Measurements from ENCODE around the gene KRTAP9-2.
"Not testable (repeated sequence)": the region's sequence is repeated elsewhere in the genome, so short reads cannot be mapped to it uniquely, and the experiment has no call there.

The KRTAP9-2 gene

DNA sequence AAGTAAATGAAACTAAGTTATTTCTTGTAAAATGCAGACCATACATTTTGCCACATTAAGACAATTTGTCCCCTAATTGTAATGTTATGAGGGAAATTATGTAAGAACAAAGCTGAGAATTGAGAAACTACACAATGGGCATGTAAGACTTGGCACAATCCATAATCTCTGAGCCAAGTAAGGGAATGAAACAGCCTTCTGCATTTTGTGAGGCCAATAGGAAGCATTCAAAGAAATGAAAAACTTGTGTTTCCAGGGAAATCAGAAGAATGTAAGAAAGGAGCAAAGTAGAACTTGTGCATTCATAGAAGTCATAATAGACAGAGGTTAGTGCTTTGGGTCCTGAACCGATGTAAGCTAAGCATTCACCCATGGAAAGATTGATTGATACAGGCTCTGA lies 24.8 kb downstream of the KRTAP9-2 start:
- no peaks in the 10 kb centered on the region for H3K36me3 ChIP-seq (ENCODE audit: insufficient read depth, low read length)
- no peaks in the 10 kb centered on the region for H3K27me3 ChIP-seq (ENCODE audit: insufficient read depth, low read length)
- H3K9me3 ChIP-seq (ENCODE audit: low read length) = no peaks in the 10 kb centered on the region
- no peaks in the 10 kb centered on the region for H3K4me1 ChIP-seq (ENCODE audit: insufficient read depth, low read length)
- no peak overlapping the region for H3K4me3 ChIP-seq (ENCODE audit: low read length)
- no peak overlapping the region for H2AFZ ChIP-seq (ENCODE audit: low read depth, low read length)

DNA sequence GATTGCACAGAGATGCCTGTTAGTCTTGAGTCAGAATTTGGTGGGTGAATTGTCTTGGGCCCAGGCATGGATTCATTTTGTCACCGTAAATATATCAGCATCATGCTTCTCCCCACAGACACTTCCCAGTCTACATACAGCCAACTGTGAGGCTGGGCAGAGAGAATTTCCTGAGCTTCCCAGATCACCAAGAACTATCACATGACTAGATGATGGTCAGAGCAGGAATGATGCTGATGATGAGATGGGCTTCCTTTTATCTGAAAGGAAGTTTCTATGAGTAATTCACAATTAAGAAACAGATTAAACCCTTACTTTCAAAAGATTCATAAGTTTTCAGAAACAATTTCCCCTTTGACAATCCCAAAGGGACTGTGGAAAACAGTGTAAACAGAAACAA lies 28.4 kb downstream of the KRTAP9-2 start:
- Histone ChIP-seq H3K9me3 (ENCODE audit: low read length) (no peaks in the 10 kb centered on the region), H2AFZ (ENCODE audit: low read depth, low read length) (no peak overlapping the region), H3K36me3 (ENCODE audit: insufficient read depth, low read length) (no peaks in the 10 kb centered on the region), H3K4me1 (ENCODE audit: insufficient read depth, low read length) (no peaks in the 10 kb centered on the region), H3K27me3 (ENCODE audit: insufficient read depth, low read length) (no peaks in the 10 kb centered on the region), H3K4me3 (ENCODE audit: low read length) (no peak overlapping the region)

DNA sequence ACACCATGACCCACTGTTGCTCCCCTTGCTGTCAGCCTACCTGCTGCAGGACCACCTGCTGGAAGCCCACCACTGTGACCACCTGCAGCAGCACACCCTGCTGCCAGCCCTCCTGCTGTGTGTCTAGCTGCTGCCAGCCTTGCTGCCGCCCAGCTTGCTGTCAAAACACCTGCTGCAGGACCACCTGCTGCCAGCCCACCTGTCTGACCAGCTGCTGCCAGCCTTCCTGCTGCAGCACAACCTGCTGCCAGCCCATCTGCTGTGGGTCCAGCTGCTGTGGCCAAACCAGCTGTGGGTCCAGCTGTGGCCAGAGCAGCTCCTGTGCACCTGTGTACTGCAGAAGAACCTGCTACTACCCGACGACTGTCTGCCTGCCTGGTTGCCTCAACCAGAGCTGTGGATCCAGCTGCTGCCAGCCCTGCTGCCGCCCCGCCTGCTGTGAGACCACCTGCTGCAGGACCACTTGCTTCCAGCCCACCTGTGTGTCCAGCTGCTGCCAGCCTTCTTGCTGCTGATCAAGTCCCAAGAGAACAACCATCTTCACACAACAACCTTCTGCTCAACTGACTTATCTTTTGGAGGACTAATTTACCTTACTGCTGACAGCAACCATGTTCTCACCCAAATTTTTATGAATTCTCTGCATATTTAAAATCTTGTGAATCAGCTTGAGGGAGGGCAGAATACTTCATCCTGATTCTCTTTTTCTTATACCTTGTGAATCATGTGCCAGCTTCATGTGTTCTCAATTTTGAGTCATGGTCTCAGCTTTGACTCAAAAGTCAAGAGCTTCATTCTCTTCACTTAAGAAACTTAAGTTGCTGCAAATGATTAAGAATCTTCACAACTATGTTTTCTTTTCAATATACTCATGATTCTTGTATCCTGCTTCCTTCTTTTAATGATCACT lies 29.2 kb downstream of the KRTAP9-2 start, which contains the start of gene KRTAP9-9:
Gene KRTAP9-9 (plus strand): TSS at position 4 of the 910 bp plus-strand sequence.
- H2AFZ ChIP-seq (ENCODE audit: low read depth, low read length); H3K27me3 ChIP-seq (ENCODE audit: insufficient read depth, low read length); H3K36me3 ChIP-seq (ENCODE audit: insufficient read depth, low read length); H3K9me3 ChIP-seq (ENCODE audit: low read length); H3K4me3 ChIP-seq (ENCODE audit: low read length); H3K4me1 ChIP-seq (ENCODE audit: insufficient read depth, low read length): not testable (repeated sequence)

DNA sequence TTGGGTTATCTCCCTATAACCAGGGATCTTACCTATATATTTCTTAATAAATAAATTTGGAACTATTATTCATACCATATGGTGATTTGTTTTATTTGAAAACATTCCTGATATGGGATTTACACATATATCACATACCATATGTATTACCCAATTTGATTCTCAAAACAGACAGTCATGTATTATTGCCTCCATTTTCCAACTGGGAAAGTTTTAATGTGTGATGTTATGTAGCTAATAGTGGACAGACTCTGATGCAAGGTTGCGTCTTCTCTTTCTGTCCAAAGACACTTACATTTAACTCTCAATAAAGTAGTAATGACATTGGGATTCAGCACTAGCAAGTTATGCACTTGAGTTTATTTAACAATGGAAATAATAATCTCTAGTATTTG lies 29.8 kb downstream of the KRTAP9-2 start:
- H3K9me3 ChIP-seq (ENCODE audit: low read length) = no peaks in the 10 kb centered on the region
- no peaks in the 10 kb centered on the region for H3K4me1 ChIP-seq (ENCODE audit: insufficient read depth, low read length)
- no peak overlapping the region for H3K4me3 ChIP-seq (ENCODE audit: low read length)
- H2AFZ ChIP-seq (ENCODE audit: low read depth, low read length) = no peak overlapping the region
- no peaks in the 10 kb centered on the region for H3K27me3 ChIP-seq (ENCODE audit: insufficient read depth, low read length)
- H3K36me3 ChIP-seq (ENCODE audit: insufficient read depth, low read length) = no peaks in the 10 kb centered on the region

DNA sequence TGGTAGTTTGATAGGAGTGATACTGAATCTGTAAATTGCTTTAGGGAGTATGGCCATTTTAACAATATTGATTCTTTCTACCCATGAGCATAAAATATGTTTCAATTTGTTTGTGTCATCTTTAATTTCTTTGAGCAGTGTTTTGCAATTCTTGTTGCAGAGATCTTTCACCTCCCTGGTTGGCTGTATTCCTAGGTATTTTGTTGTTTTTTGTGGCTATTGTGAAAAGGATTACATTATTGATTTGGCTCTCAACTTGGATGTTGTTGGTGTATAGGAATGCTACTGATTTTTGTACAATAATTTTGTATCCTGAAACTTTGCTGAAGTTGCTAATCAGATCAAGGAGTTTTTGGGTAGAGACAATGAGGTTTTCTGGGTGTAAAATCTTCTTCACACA lies 32.0 kb downstream of the KRTAP9-2 start:
- H3K27me3 ChIP-seq (ENCODE audit: insufficient read depth, low read length) = no peaks in the 10 kb centered on the region
- no peak overlapping the region for H2AFZ ChIP-seq (ENCODE audit: low read depth, low read length)
- H3K9me3 ChIP-seq (ENCODE audit: low read length) = no peaks in the 10 kb centered on the region
- H3K4me3 ChIP-seq (ENCODE audit: low read length) = no peak overlapping the region
- H3K4me1 ChIP-seq (ENCODE audit: insufficient read depth, low read length) = no peaks in the 10 kb centered on the region
- no peaks in the 10 kb centered on the region for H3K36me3 ChIP-seq (ENCODE audit: insufficient read depth, low read length)

DNA sequence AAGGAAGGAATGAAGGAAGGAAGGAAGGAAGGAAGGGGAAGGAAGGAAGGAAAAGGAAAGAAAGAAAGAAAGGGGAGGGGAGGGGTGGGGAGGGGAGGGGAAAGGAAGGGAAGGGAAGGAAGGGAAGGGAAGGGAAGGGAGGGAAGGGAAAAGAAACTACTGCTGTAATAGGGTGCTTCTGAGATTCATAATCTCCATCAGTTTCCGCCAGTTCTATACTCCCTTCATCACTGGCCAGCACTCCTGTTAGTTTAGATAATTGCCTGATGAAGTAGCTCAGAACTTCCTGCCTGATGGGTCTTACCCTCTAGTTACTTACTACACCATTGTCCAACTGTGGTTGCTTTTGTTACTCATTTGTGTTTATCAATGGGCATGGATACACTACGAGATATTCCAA lies 36.8 kb downstream of the KRTAP9-2 start:
- Histone ChIP-seq H3K9me3 (ENCODE audit: low read length) (no peaks in the 10 kb centered on the region), H3K27me3 (ENCODE audit: insufficient read depth, low read length) (no peaks in the 10 kb centered on the region), H3K4me1 (ENCODE audit: insufficient read depth, low read length) (no peaks in the 10 kb centered on the region), H3K36me3 (ENCODE audit: insufficient read depth, low read length) (no peaks in the 10 kb centered on the region), H2AFZ (ENCODE audit: low read depth, low read length) (no peak overlapping the region), H3K4me3 (ENCODE audit: low read length) (no peak overlapping the region)

DNA sequence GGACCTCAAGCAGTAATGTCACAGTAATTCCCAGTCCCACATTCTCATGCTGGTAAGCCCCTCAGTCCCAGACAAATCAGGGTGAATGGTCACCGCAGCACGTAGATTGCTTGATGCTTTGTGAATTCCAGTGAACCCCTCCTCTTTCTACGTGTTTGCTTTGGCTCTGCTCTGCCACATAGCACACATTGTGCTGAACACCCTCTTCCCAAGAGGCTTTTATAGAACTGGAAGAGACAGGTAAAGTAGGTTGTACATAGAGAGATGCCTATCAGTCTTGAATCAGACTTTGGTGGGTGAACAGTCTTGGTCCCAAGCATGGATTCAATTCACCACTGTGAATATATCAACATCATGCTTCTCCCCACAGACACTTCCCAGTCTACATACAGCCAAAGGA lies 38.2 kb downstream of the KRTAP9-2 start:
- Histone ChIP-seq H3K9me3 (ENCODE audit: low read length) (no peaks in the 10 kb centered on the region), H3K27me3 (ENCODE audit: insufficient read depth, low read length) (no peaks in the 10 kb centered on the region), H3K4me1 (ENCODE audit: insufficient read depth, low read length) (no peaks in the 10 kb centered on the region), H3K36me3 (ENCODE audit: insufficient read depth, low read length) (no peaks in the 10 kb centered on the region), H2AFZ (ENCODE audit: low read depth, low read length) (no peak overlapping the region), H3K4me3 (ENCODE audit: low read length) (no peak overlapping the region)

DNA sequence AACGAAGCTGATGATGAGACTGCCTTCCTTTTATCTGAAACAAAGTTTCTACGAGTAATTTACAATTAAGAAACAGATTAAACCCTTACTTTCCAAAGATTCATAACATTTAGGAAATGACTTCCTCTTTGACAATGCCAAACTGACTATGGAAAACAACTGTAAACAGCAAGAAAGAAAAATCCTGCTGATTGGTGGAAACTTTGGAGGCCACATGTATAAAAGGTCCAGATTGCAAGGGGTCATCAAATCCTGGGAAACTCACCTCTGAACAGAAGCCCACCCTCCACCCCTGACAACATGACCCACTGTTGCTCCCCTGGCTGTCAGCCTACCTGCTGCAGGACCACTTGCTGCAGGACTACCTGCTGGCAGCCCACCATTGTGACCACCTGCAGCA lies 38.6 kb downstream of the KRTAP9-2 start, which contains the start of gene KRTAP9-6:
Gene KRTAP9-6 (plus strand): TSS at position 301 of the 400 bp plus-strand sequence. CDS start 0 bp downstream, at position 301.
- H3K4me1 ChIP-seq (ENCODE audit: insufficient read depth, low read length) = no peaks in the 10 kb centered on the region
- H3K36me3 ChIP-seq (ENCODE audit: insufficient read depth, low read length) = no peaks in the 10 kb centered on the region
- no peak within 1 kb of the TSS for H2AFZ ChIP-seq (ENCODE audit: low read depth, low read length)
- H3K27me3 ChIP-seq (ENCODE audit: insufficient read depth, low read length) = no peaks in the 10 kb centered on the region
- H3K4me3 ChIP-seq (ENCODE audit: low read length) = no peak within 1 kb of the TSS
- no peaks in the 10 kb centered on the region for H3K9me3 ChIP-seq (ENCODE audit: low read length)

DNA sequence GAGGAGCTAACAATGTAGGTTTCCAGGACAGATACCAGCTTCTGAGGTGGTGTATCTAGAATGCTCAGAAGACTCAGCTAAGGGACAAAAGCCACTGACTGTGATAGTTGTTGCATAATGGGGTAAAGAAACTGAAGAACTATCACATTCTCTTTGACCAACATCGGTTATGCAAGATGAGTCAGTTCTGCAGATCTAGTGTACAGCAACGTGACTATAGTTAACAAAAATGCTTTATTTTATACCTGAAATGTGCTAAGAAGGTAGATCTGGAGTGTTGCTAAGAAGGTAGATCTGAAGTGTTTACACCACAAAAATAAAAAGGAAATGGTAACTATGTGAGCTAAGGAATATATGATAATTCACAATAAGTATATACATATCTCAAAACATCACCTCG lies 41.3 kb downstream of the KRTAP9-2 start:
- no peaks in the 10 kb centered on the region for H3K4me1 ChIP-seq (ENCODE audit: insufficient read depth, low read length)
- H3K27me3 ChIP-seq (ENCODE audit: insufficient read depth, low read length) = no peaks in the 10 kb centered on the region
- no peak overlapping the region for H2AFZ ChIP-seq (ENCODE audit: low read depth, low read length)
- no peak overlapping the region for H3K4me3 ChIP-seq (ENCODE audit: low read length)
- H3K9me3 ChIP-seq (ENCODE audit: low read length) = no peaks in the 10 kb centered on the region
- no peaks in the 10 kb centered on the region for H3K36me3 ChIP-seq (ENCODE audit: insufficient read depth, low read length)

DNA sequence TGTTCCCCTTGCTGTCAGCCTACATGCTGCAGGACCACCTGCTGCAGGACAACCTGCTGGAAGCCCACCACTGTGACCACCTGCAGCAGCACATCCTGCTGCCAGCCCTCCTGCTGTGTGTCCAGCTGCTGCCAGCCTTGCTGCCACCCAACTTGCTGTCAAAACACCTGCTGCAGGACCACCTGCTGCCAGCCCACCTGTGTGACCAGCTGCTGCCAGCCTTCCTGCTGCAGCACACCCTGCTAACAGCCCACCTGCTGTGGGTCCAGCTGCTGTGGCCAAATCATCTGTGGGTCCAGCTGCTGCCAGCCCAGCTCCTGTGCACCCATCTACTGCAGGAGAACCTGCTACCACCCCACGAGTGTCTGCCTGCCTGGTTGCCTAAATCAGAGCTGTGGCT lies 44.9 kb downstream of the KRTAP9-2 start:
- H3K4me3 ChIP-seq (ENCODE audit: low read length); H3K9me3 ChIP-seq (ENCODE audit: low read length); H2AFZ ChIP-seq (ENCODE audit: low read depth, low read length); H3K27me3 ChIP-seq (ENCODE audit: insufficient read depth, low read length); H3K36me3 ChIP-seq (ENCODE audit: insufficient read depth, low read length); H3K4me1 ChIP-seq (ENCODE audit: insufficient read depth, low read length): not testable (repeated sequence)

DNA sequence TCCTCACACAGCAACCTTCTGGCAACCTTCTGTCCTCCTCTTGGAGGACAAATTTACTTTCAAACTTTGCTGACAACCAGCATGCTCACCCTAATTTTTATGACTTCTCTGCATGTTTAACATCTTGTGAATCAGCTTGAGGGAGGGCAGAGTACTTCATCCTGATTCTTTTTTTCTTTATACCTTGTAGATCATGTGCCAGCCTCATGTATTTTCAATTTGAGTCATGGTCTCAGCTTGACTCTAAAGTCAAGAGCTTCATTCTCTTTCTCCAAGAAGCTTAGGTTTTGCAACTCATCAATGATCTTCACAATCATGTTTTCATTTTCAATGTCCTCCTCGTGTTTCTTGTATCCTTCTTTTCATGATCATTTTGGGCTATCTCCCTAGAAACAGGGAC lies 45.4 kb downstream of the KRTAP9-2 start:
- no peaks in the 10 kb centered on the region for H3K36me3 ChIP-seq (ENCODE audit: insufficient read depth, low read length)
- H3K27me3 ChIP-seq (ENCODE audit: insufficient read depth, low read length) = no peaks in the 10 kb centered on the region
- H3K4me1 ChIP-seq (ENCODE audit: insufficient read depth, low read length) = no peaks in the 10 kb centered on the region
- no peak overlapping the region for H3K4me3 ChIP-seq (ENCODE audit: low read length)
- no peaks in the 10 kb centered on the region for H3K9me3 ChIP-seq (ENCODE audit: low read length)
- H2AFZ ChIP-seq (ENCODE audit: low read depth, low read length) = no peak overlapping the region

DNA sequence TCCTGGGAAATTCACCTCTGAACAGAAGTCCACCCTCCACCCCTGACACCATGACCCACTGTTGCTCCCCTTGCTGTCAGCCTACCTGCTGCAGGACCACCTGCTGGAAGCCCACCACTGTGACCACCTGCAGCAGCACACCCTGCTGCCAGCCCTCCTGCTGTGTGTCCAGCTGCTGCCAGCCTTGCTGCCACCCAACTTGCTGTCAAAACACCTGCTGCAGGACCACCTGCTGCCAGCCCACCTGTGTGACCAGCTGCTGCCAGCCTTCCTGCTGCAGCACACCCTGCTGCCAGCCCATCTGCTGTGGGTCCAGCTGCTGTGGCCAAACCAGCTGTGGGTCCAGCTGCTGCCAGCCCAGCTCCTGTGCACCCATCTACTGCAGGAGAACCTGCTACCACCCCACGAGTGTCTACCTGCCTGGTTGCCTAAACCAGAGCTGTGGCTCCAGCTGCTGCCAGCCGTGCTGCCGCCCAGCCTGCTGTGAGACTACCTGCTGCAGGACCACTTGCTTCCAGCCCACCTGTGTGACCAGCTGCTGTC lies 49.3 kb downstream of the KRTAP9-2 start, which contains the start of gene KRTAP9-7:
Gene KRTAP9-7 (plus strand): TSS at position 51 of the 543 bp plus-strand sequence. CDS start 0 bp downstream, at position 51.
- not testable (repeated sequence) for H2AFZ ChIP-seq (ENCODE audit: low read depth, low read length); H3K4me3 ChIP-seq (ENCODE audit: low read length); H3K9me3 ChIP-seq (ENCODE audit: low read length); H3K27me3 ChIP-seq (ENCODE audit: insufficient read depth, low read length); H3K4me1 ChIP-seq (ENCODE audit: insufficient read depth, low read length); H3K36me3 ChIP-seq (ENCODE audit: insufficient read depth, low read length)

Data from neuron (in vitro differentiated cells).